ENCODE measurements around the gene RRAGD.
A peak's percentile ranks its signal among the peaks of the same experiment; 100 is the strongest.

RRAGD gene

GRCh38 chr6:89412071-89413005, at the start of gene RRAGD:
Gene RRAGD (minus strand): TSS chr6:89412273. CDS start chr6:89411993, 280 bp downstream.
- peak; percentile 85 for DNase-seq (ENCODE audit: low read depth)
- peak; percentile 28; the same call in 1 of the 2 replicates for TF ChIP-seq MYC (IDR thresholded peaks at IDR 0.05; ENCODE audit: low read depth, low read length)
- no peak for TF ChIP-seq CTCF (IDR thresholded peaks at IDR 0.05; ENCODE audit: low read depth, low read length)
- TF ChIP-seq MAX (IDR thresholded peaks at IDR 0.05; ENCODE audit: low read depth, low read length): peak; percentile 77
- TF ChIP-seq POLR2A (IDR thresholded peaks at IDR 0.05; ENCODE audit: extremely low read depth, insufficient read length): peak; percentile 49
- peak within 1 kb of the TSS; percentile 72 for H3K4me3 ChIP-seq (ENCODE audit: low read depth, low read length)

- no peak for DNase-seq (ENCODE audit: low read depth)
- TF ChIP-seq POLR2A (IDR thresholded peaks at IDR 0.05; ENCODE audit: extremely low read depth, insufficient read length): no peak
- no peak for TF ChIP-seq MYC (IDR thresholded peaks at IDR 0.05; ENCODE audit: low read depth, low read length)
- no peak for TF ChIP-seq MAX (IDR thresholded peaks at IDR 0.05; ENCODE audit: low read depth, low read length)
- TF ChIP-seq CTCF (IDR thresholded peaks at IDR 0.05; ENCODE audit: low read depth, low read length): no peak
- H3K4me3 ChIP-seq (ENCODE audit: low read depth, low read length): no peak overlapping the region
Observed at GRCh38 chr6:89460713-89461112, 48.6 kb upstream of the RRAGD start.

GRCh38 chr6:89459501-89459900, 47.4 kb upstream of the RRAGD start:
- no peak for DNase-seq (ENCODE audit: low read depth)
- no peak overlapping the region for H3K4me3 ChIP-seq (ENCODE audit: low read depth, low read length)
- no peak for TF ChIP-seq MYC (IDR thresholded peaks at IDR 0.05; ENCODE audit: low read depth, low read length)
- TF ChIP-seq MAX (IDR thresholded peaks at IDR 0.05; ENCODE audit: low read depth, low read length): no peak
- no peak for TF ChIP-seq CTCF (IDR thresholded peaks at IDR 0.05; ENCODE audit: low read depth, low read length)
- TF ChIP-seq POLR2A (IDR thresholded peaks at IDR 0.05; ENCODE audit: extremely low read depth, insufficient read length): no peak

GRCh38 chr6:89458704-89459103, 46.6 kb upstream of the RRAGD start:
- DNase-seq (ENCODE audit: low read depth): peak; percentile 20
- TF ChIP-seq MYC (IDR thresholded peaks at IDR 0.05; ENCODE audit: low read depth, low read length): no peak
- 0 out of 2 replicates have a peak, but pooled peaks have one; percentile 19 for TF ChIP-seq MAX (IDR thresholded peaks at IDR 0.05; ENCODE audit: low read depth, low read length)
- H3K4me3 ChIP-seq (ENCODE audit: low read depth, low read length): no peak overlapping the region

GRCh38 chr6:89454300-89454699, 42.2 kb upstream of the RRAGD start:
- peak; percentile 9 for DNase-seq (ENCODE audit: low read depth)
- no peak overlapping the region for H3K4me3 ChIP-seq (ENCODE audit: low read depth, low read length)
- no peak for TF ChIP-seq MYC (IDR thresholded peaks at IDR 0.05; ENCODE audit: low read depth, low read length)

- no peak overlapping the region for H3K4me3 ChIP-seq (ENCODE audit: low read depth, low read length)
- TF ChIP-seq MYC (IDR thresholded peaks at IDR 0.05; ENCODE audit: low read depth, low read length): no peak
- no peak for TF ChIP-seq MAX (IDR thresholded peaks at IDR 0.05; ENCODE audit: low read depth, low read length)
- no peak for TF ChIP-seq CTCF (IDR thresholded peaks at IDR 0.05; ENCODE audit: low read depth, low read length)
- TF ChIP-seq POLR2A (IDR thresholded peaks at IDR 0.05; ENCODE audit: extremely low read depth, insufficient read length): no peak
- no peak for DNase-seq (ENCODE audit: low read depth)
Observed at GRCh38 chr6:89452281-89452680, 40.2 kb upstream of the RRAGD start.

Data from NB4 (cell line).